Common myeloid progenitor, CD34-positive (primary cell): ENCODE data around the gene MYH7.

ENCODE experiments used
- CTCF ChIA-PET: fragments of 350-600 bp; sonication (Branson Sonifier 250); formaldehyde crosslinking; loops from one replicate; lab custom pipeline; 2021; ENCODE audit warnings: antibody characterized with exemption; lab: Charles Lee
- POLR2A ChIA-PET: fragments of 350-600 bp; sonication (Branson Sonifier 250); formaldehyde crosslinking; loops from one replicate; lab custom pipeline; 2021; ENCODE audit warnings: antibody characterized with exemption; lab: Charles Lee
- DNase-seq, 3 donors: peaks; one replicate each; pipeline versions ENCODE4 v3.0.0 to v3.0.0-alpha.2; 2013
- H3K27ac ChIP-seq, 2 experiments: 1 replicate in 1 of 2; 2 replicates in 1 of 2; pipeline ENCODE4 v1.7.0; 2013; ENCODE audit warnings: inconsistent platforms in 2 of 2, low read length in 2 of 2, mild to moderate bottlenecking in 2 of 2, low read depth in 1 of 2, moderate library complexity in 1 of 2; ENCODE audit not compliant: severe bottlenecking in 2 of 2, insufficient read depth in 1 of 2, poor library complexity in 1 of 2
- H3K27me3 ChIP-seq, 5 experiments: replicated peaks in 2 of 5; 1 replicate in 3 of 5; 2 replicates in 2 of 5; pipeline versions ENCODE4 v1.6.1 to v1.7.0; 2013; ENCODE audit warnings: low read length in 4 of 5, mild to moderate bottlenecking in 2 of 5, moderate library complexity in 2 of 5, inconsistent platforms in 1 of 5; ENCODE audit not compliant: insufficient read depth in 5 of 5, control insufficient read depth in 4 of 5
- H3K36me3 ChIP-seq, 4 experiments: 1 replicate in 2 of 4; 2 replicates in 2 of 4; pipeline versions ENCODE4 v1.6.1 to v1.7.0; 2013; ENCODE audit warnings: low read length in 3 of 4, control low read depth in 1 of 4, mild to moderate bottlenecking in 1 of 4; ENCODE audit not compliant: control insufficient read depth in 4 of 4, insufficient read depth in 4 of 4
- H3K4me1 ChIP-seq, 4 experiments: 1 replicate in 3 of 4; 2 replicates in 1 of 4; pipeline versions ENCODE4 v1.6.1 to v1.7.1; 2013; ENCODE audit warnings: low read length in 3 of 4, mild to moderate bottlenecking in 3 of 4, control low read depth in 1 of 4, inconsistent platforms in 1 of 4, moderate library complexity in 1 of 4; ENCODE audit not compliant: control insufficient read depth in 4 of 4, insufficient read depth in 4 of 4; ENCODE audit errors: control extremely low read depth in 1 of 4
- H3K4me3 ChIP-seq, 7 experiments: 1 replicate in 4 of 7; 2 replicates in 3 of 7; pipeline versions ENCODE4 v1.5.1 to v1.7.0; 2013; ENCODE audit warnings: mild to moderate bottlenecking in 7 of 7, low read length in 6 of 7, moderate library complexity in 6 of 7, inconsistent platforms in 2 of 7, low read depth in 2 of 7, control low read depth in 1 of 7; ENCODE audit not compliant: insufficient read depth in 4 of 7, control insufficient read depth in 1 of 7; ENCODE audit errors: extremely low read depth in 1 of 7
- H3K9me3 ChIP-seq, 5 experiments: 1 replicate in 4 of 5; 2 replicates in 1 of 5; pipeline versions ENCODE4 v1.6.1 to v1.7.1; 2013; ENCODE audit warnings: low read length in 4 of 5, mild to moderate bottlenecking in 2 of 5, inconsistent platforms in 1 of 5, low read depth in 1 of 5, moderate library complexity in 1 of 5; ENCODE audit not compliant: control insufficient read depth in 4 of 5, insufficient read depth in 2 of 5; ENCODE audit errors: control extremely low read depth in 1 of 5
- WGBS: methylation state at CpG from one replicate; pipeline ENCODE4 v1.1.5; 2013; ENCODE audit not compliant: insufficient coverage; 5-methylcytosine and 5-hydroxymethylcytosine counted together

The MYH7 gene

DNA sequence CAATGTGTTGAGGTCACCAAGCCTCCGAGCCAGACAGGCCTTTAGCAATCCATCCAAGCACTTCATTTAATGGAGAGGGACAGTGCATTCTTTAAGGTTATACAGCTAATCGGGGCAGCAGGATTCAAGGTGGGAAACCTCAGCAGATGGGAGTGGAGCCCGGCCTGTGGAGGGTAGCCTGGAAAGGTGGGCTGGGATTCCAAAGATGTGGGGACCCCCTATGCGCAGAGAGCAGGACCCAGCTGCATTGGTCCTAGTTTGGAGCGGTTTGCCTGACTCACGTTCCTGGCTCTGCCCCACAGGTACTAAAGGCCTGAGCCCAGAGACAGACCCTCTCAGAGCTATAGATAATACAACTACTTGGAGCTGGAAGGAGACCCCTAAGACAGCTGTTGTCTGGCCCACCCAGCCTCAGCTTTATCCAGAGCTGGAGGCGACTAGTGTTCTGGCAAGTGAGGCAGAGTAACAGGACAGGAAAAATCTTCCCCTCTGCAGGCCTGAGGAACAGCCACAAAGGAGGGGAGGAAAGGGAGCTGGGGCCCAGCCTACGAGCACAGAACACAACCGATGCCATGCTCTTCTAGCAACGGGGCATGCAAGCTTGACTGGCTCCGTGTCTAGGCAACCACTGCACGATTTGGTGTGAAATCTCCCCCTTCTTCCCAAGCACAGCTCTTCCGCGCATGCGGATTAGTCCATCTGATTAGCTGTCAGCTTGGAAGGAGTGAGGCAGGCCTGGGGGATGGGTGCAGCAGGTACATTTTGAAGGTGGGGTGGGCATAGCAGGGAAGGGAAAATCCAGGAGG, 1.1 kb upstream of the MYH7 start:
- DNase-seq = no peak
- POLR2A ChIA-PET = no interaction called here
- CTCF ChIA-PET = interaction anchor here (0.7 to 2.2 kb wide), 6 partner anchors 9 to 63 kb away, joined by 3 to 6 read pairs (median 4); no protein-coding TSS in a partner anchor

GRCh38 chr14:23434488-23435222, 805 bp downstream of the MYH7 start:
- H3K9me3 ChIP-seq = no peaks in the 10 kb centered on the region

More for the DNA sequence above, 1.1 kb upstream of the MYH7 start:
- no peaks in the 10 kb centered on the region for H3K36me3 ChIP-seq
- WGBS = 89% methylated on average over 11 of the region's 15 CpGs
- H3K9me3 ChIP-seq = no peaks in the 10 kb centered on the region
- peaks cover 0 to 5% (median 1%) of the 10 kb centered on the region in 4 experiments for H3K4me1 ChIP-seq
- no peak overlapping the region for H3K27ac ChIP-seq
- H3K27me3 ChIP-seq = peaks cover 0 to 2% (median 0%) of the 10 kb centered on the region in 5 experiments
- H3K4me3 ChIP-seq = no peak overlapping the region

GRCh38 chr14:23433457-23433856, 2.0 kb downstream of the MYH7 start:
- Histone ChIP-seq H3K4me1 (peaks cover 0 to 3% (median 1%) of the 10 kb centered on the region in 4 experiments), H3K27ac (no peak overlapping the region), H3K9me3 (no peaks in the 10 kb centered on the region), H3K27me3 (peaks cover 0 to 5% (median 0%) of the 10 kb centered on the region in 5 experiments), H3K36me3 (no peaks in the 10 kb centered on the region), H3K4me3 (no peak overlapping the region)
- CTCF ChIA-PET = interaction anchor here (1.3 kb wide), 1 partner anchor 10 kb away, joined by 3 read pairs; no protein-coding TSS in a partner anchor
- 90% methylated on average over 10 of the region's 10 CpGs for WGBS
- POLR2A ChIA-PET = no interaction called here
- no peak for DNase-seq

More at GRCh38 chr14:23434488-23435222, 805 bp downstream of the MYH7 start:
- ChIA-PET CTCF (interaction anchor here (1.3 kb wide), 1 partner anchor 11 kb away, joined by 3 read pairs; no protein-coding TSS in a partner anchor), POLR2A (no interaction called here)
- Histone ChIP-seq H3K27me3 (peaks cover 0 to 4% (median 0%) of the 10 kb centered on the region in 5 experiments), H3K27ac (no peak overlapping the region), H3K36me3 (no peaks in the 10 kb centered on the region), H3K4me1 (peaks cover 0 to 5% (median 1%) of the 10 kb centered on the region in 4 experiments), H3K4me3 (no peak overlapping the region)
- 83% methylated on average over 6 of the region's 8 CpGs for WGBS
- DNase-seq = no peak

DNA sequence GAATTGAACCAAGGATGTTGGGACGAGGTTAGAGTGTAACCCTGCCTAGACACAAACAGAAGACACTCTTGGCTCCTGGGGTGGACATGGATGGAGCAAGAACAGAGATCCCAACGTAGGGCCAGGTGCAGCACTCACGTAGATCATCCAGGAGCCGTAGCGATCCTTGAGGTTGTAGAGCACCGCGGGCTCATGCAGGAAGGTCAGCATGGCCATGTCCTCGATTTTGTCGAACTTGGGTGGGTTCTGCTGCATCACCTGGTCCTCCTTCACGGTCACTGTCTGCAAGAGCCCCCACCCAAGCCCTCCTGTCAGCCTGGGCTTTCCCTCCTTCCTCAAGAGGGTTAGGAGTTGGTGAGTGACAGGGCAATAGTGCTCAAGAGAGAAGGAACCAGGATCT, 2.5 kb downstream of the MYH7 start:
- 92% methylated on average over 9 of the region's 10 CpGs for WGBS
- no peaks in the 10 kb centered on the region for H3K9me3 ChIP-seq
- no peaks in the 10 kb centered on the region for H3K4me1 ChIP-seq
- H3K27ac ChIP-seq = no peak overlapping the region
- peaks cover 0 to 5% (median 0%) of the 10 kb centered on the region in 5 experiments for H3K27me3 ChIP-seq
- no peaks in the 10 kb centered on the region for H3K36me3 ChIP-seq
- ChIA-PET CTCF (no interaction called here), POLR2A (no interaction called here)
- DNase-seq = no peak
- H3K4me3 ChIP-seq = no peak overlapping the region

- POLR2A ChIA-PET = no interaction called here
- WGBS = 97% methylated on average over 7 of the region's 17 CpGs
- Histone ChIP-seq H3K4me3 (no peak overlapping the region), H3K36me3 (no peaks in the 10 kb centered on the region), H3K27ac (no peak overlapping the region), H3K4me1 (no peaks in the 10 kb centered on the region), H3K9me3 (no peaks in the 10 kb centered on the region), H3K27me3 (peaks cover 0 to 5% (median 0%) of the 10 kb centered on the region in 5 experiments)
- CTCF ChIA-PET = no interaction called here
- no peak for DNase-seq
Measured at GRCh38 chr14:23432102-23432925, 3.1 kb downstream of the MYH7 start.

- Histone ChIP-seq H3K4me1 (no peaks in the 10 kb centered on the region), H3K36me3 (no peaks in the 10 kb centered on the region), H3K27ac (no peak overlapping the region), H3K9me3 (no peaks in the 10 kb centered on the region), H3K4me3 (no peak overlapping the region), H3K27me3 (peaks cover 0 to 5% (median 0%) of the 10 kb centered on the region in 5 experiments)
- CTCF ChIA-PET = no interaction called here
- no peak for DNase-seq
- POLR2A ChIA-PET = no interaction called here
- 94% methylated on average over 9 of the region's 10 CpGs for WGBS
Measured at GRCh38 chr14:23431486-23431885, 4.0 kb downstream of the MYH7 start.
